H1 (cell line): ENCODE results near the gene SETX. TPM values are rescaled to one million over a fixed set of nuclear protein-coding genes. Genes with fewer than 3 reads are reported as not detected.

Experiments
- CTCF ChIA-PET: fragments of 300-600 bp; sonication (Branson Sonifier 250); formaldehyde crosslinking; loops from one replicate; lab custom pipeline; 2021; ENCODE audit not compliant: partially characterized antibody; lab: Charles Lee
- POLR2A ChIA-PET: fragments of 300-600 bp; sonication (Branson Sonifier 250); formaldehyde crosslinking; loops from one replicate; lab custom pipeline; 2021; ENCODE audit warnings: inconsistent platforms; ENCODE audit not compliant: partially characterized antibody; lab: Charles Lee
- DNase-seq, 2 experiments: peaks; one replicate each; pipeline versions ENCODE4 v3.0.0 to v3.0.0-alpha.2; 2010 to 2022; ENCODE audit warnings: low spot score in 2 of 2, low read depth in 1 of 2, mixed read lengths in 1 of 2
- FAIRE-seq: peaks from 2 replicates; lab custom pipeline; 2011; peaks lifted over from hg19 to GRCh38; lab: Jason Lieb, UNC
- H2AFZ ChIP-seq: 2 replicates; pipeline ENCODE4 v1.8.1; 2012; ENCODE audit warnings: low read length, inconsistent platforms
- H2AK5ac ChIP-seq: 2 replicates; pipeline ENCODE4 v1.6.1; 2013; ENCODE audit warnings: low read depth, low read length
- H2BK120ac ChIP-seq: replicated peaks from 2 replicates; pipeline ENCODE3; 2013; ENCODE audit warnings: low read depth, low read length, inconsistent platforms
- H2BK12ac ChIP-seq: 2 replicates; pipeline ENCODE4 v1.6.1; 2013; ENCODE audit warnings: low read depth, low read length
- H2BK15ac ChIP-seq: 2 replicates; pipeline ENCODE4 v1.6.1; 2013; ENCODE audit warnings: low read length
- H2BK20ac ChIP-seq: 2 replicates; pipeline ENCODE4 v1.6.1; 2013; ENCODE audit warnings: low read length
- H2BK5ac ChIP-seq: 2 replicates; pipeline ENCODE4 v1.6.1; 2013; ENCODE audit warnings: low read depth, low read length
- H3K14ac ChIP-seq: 2 replicates; pipeline ENCODE4 v1.6.1; 2013; ENCODE audit warnings: inconsistent platforms; ENCODE audit not compliant: insufficient read length
- H3K18ac ChIP-seq: 2 replicates; pipeline ENCODE4 v1.6.1; 2013; ENCODE audit warnings: low read length; ENCODE audit errors: extremely low read depth
- H3K23ac ChIP-seq: 2 replicates; pipeline ENCODE4 v1.6.1; 2013; ENCODE audit warnings: inconsistent platforms; ENCODE audit not compliant: insufficient read length
- H3K23me2 ChIP-seq: 2 replicates; pipeline ENCODE4 v1.6.1; 2013; ENCODE audit warnings: low read depth, low read length
- H3K27ac ChIP-seq: 2 replicates; pipeline ENCODE4 v1.6.1; 2011; ENCODE audit warnings: low read depth, low read length, inconsistent platforms
- H3K27me3 ChIP-seq, 4 experiments: replicated peaks in 1 of 4; 1 replicate in 1 of 4; 2 replicates in 3 of 4; pipeline versions ENCODE4 v1.6.1 to v1.8.1; 2011 to 2013; ENCODE audit warnings: low read length in 3 of 4, mild to moderate bottlenecking in 3 of 4, inconsistent platforms in 2 of 4, mixed read lengths in 2 of 4, moderate library complexity in 1 of 4; ENCODE audit not compliant: control insufficient read depth in 3 of 4, insufficient read depth in 3 of 4; ENCODE audit errors: extremely low read depth in 1 of 4
- H3K36me3 ChIP-seq, 4 experiments: 2 replicates each; pipeline versions ENCODE4 v1.6.1 to v1.8.1; 2011 to 2013; ENCODE audit warnings: mild to moderate bottlenecking in 4 of 4, low read length in 3 of 4, moderate library complexity in 2 of 4, control low read depth in 1 of 4, inconsistent platforms in 1 of 4; ENCODE audit not compliant: insufficient read depth in 4 of 4, control insufficient read depth in 2 of 4
- H3K4ac ChIP-seq: replicated peaks from 2 replicates; pipeline ENCODE3; 2013; ENCODE audit warnings: low read length, low read depth, mixed read lengths, inconsistent platforms; ENCODE audit not compliant: insufficient read length
- H3K4me1 ChIP-seq, 4 experiments: replicated peaks in 1 of 4; 1 replicate in 1 of 4; 2 replicates in 3 of 4; pipeline versions ENCODE4 v1.6.1 to v1.8.1; 2011 to 2013; ENCODE audit warnings: low read length in 3 of 4, inconsistent platforms in 2 of 4, mixed read lengths in 1 of 4; ENCODE audit not compliant: insufficient read depth in 4 of 4, control insufficient read depth in 3 of 4
- H3K4me2 ChIP-seq, 2 experiments: 2 replicates each; pipeline versions ENCODE4 v1.6.1 to v1.8.1; 2011 to 2013; ENCODE audit warnings: low read depth in 2 of 2, low read length in 2 of 2, control low read depth in 1 of 2, inconsistent platforms in 1 of 2, mild to moderate bottlenecking in 1 of 2; ENCODE audit not compliant: insufficient read depth in 1 of 2
- H3K4me3 ChIP-seq, 4 experiments: fragments of 200-600, 300-600 bp in 1 of 4; sonication (generic), shearing (Covaris generic), sonication (Bioruptor Twin) in 1 of 4; 2 replicates each; pipeline versions ENCODE4 v1.5.1 to v1.8.1; 2011 to 2016; ENCODE audit warnings: low read length in 4 of 4, low read depth in 3 of 4, control low read depth in 2 of 4, inconsistent platforms in 2 of 4, mild to moderate bottlenecking in 2 of 4, mixed read lengths in 1 of 4, moderate library complexity in 1 of 4; ENCODE audit not compliant: insufficient read depth in 2 of 4; ENCODE audit errors: extremely low read depth in 1 of 4
- H3K56ac ChIP-seq: replicated peaks from 2 replicates; pipeline ENCODE3; 2013; ENCODE audit warnings: low read depth, mild to moderate bottlenecking, mixed read lengths, low read length, inconsistent platforms; ENCODE audit not compliant: insufficient read length
- H3K79me1 ChIP-seq: 2 replicates; pipeline ENCODE4 v1.6.1; 2013; ENCODE audit warnings: low read depth, low read length, control low read depth
- H3K79me2 ChIP-seq, 2 experiments: 2 replicates each; pipeline versions ENCODE4 v1.6.1 to v1.8.1; 2012 to 2013; ENCODE audit warnings: low read length in 2 of 2, mild to moderate bottlenecking in 2 of 2, inconsistent platforms in 1 of 2; ENCODE audit not compliant: insufficient read depth in 2 of 2, control insufficient read depth in 1 of 2
- H3K9ac ChIP-seq, 4 experiments: replicated peaks in 1 of 4; 1 replicate in 1 of 4; 2 replicates in 3 of 4; pipeline versions ENCODE4 v1.6.1 to v1.8.1; 2011 to 2013; ENCODE audit warnings: low read depth in 3 of 4, low read length in 3 of 4, control low read depth in 2 of 4, mild to moderate bottlenecking in 2 of 4, moderate library complexity in 2 of 4, inconsistent platforms in 1 of 4; ENCODE audit errors: extremely low read depth in 1 of 4
- H3K9me3 ChIP-seq, 2 experiments: 2 replicates each; pipeline versions ENCODE4 v1.6.1 to v1.8.1; 2012 to 2013; ENCODE audit warnings: mild to moderate bottlenecking in 2 of 2, moderate library complexity in 2 of 2, control low read depth in 1 of 2, inconsistent platforms in 1 of 2, low read depth in 1 of 2, low read length in 1 of 2, mixed read lengths in 1 of 2; ENCODE audit not compliant: insufficient read depth in 2 of 2
- H4K20me1 ChIP-seq, 2 experiments: replicated peaks in 1 of 2; 2 replicates each; pipeline versions ENCODE3 to v1.8.1; 2011 to 2013; ENCODE audit warnings: inconsistent platforms in 2 of 2, low read length in 2 of 2, mild to moderate bottlenecking in 1 of 2; ENCODE audit not compliant: insufficient read depth in 2 of 2, control insufficient read depth in 1 of 2
- H4K5ac ChIP-seq: 2 replicates; pipeline ENCODE4 v1.6.1; 2013; ENCODE audit warnings: low read length, low read depth, mixed read lengths, inconsistent platforms; ENCODE audit not compliant: insufficient read length
- H4K8ac ChIP-seq: 2 replicates; pipeline ENCODE4 v1.8.0; 2013; ENCODE audit warnings: mild to moderate bottlenecking, moderate library complexity, low read length, inconsistent platforms; ENCODE audit not compliant: insufficient read depth; ENCODE audit errors: extremely low read depth
- H4K91ac ChIP-seq: replicated peaks from 2 replicates; pipeline ENCODE3; 2013; ENCODE audit warnings: low read length, mixed read lengths, inconsistent platforms; ENCODE audit not compliant: insufficient read length
- CEBPB ChIP-seq: IDR thresholded peaks from 2 replicates; pipeline ENCODE4 v1.6.1; 2012; ENCODE audit warnings: low read depth, low read length
- EP300 ChIP-seq, 2 experiments: IDR thresholded peaks; 1 replicate in 1 of 2; 2 replicates in 1 of 2; pipeline ENCODE4 v1.6.1; 2011 to 2012; ENCODE audit warnings: low read depth in 2 of 2, low read length in 2 of 2, mild to moderate bottlenecking in 2 of 2, borderline replicate concordance in 1 of 2, inconsistent platforms in 1 of 2, moderate library complexity in 1 of 2
- GABPA ChIP-seq: IDR thresholded peaks from 2 replicates; pipeline ENCODE4 v1.6.1; 2011; ENCODE audit warnings: mild to moderate bottlenecking, low read length, moderate library complexity, borderline replicate concordance; ENCODE audit not compliant: insufficient read depth
- RBBP5 ChIP-seq: IDR thresholded peaks from 2 replicates; pipeline ENCODE4 v1.7.1; 2012; ENCODE audit warnings: low read depth, mild to moderate bottlenecking, inconsistent platforms, low read length, moderate library complexity, borderline replicate concordance
- SP4 ChIP-seq: IDR thresholded peaks from 2 replicates; pipeline ENCODE4 v1.6.1; 2012; ENCODE audit warnings: low read length, inconsistent platforms
- YY1 ChIP-seq: IDR thresholded peaks from 2 replicates; pipeline ENCODE4 v1.6.1; 2011; ENCODE audit warnings: low read depth, mild to moderate bottlenecking, low read length
- WGBS, 2 experiments: shearing (Covaris generic) in 1 of 2; methylation state at CpG; one replicate each; pipeline versions ENCODE4 v1.1.6 to v1.1.7; 2013 to 2015; ENCODE audit warnings: low lambda C conversion rate in 2 of 2, mixed read lengths in 2 of 2, inconsistent platforms in 1 of 2, low coverage in 1 of 2, missing lambda C conversion rate in 1 of 2; ENCODE audit not compliant: insufficient replicate concordance in 2 of 2, insufficient coverage in 1 of 2, insufficient read length in 1 of 2; ENCODE audit errors: extremely low coverage in 1 of 2, missing lambda C conversion rate in 1 of 2; 5-methylcytosine and 5-hydroxymethylcytosine counted together
- polyA plus RNA-seq, 7 experiments: library from polyadenylated mRNA; depleted of rRNA in 3 of 7; stranded (reverse) in 5 of 7; unstranded in 2 of 7; fragments of >200 nt in 5 of 7; fragments of 200-250 nt in 2 of 7; gene quantifications; 1 replicate in 5 of 7; 2 replicates in 1 of 7; 4 replicates in 1 of 7; pipeline versions ENCODE4 v1.2.1 to v1.2.3, GENCODE V29; 2011 to 2013; ENCODE audit warnings: missing spikeins in 2 of 7, mixed read lengths in 2 of 7
- total RNA-seq: library from RNA; stranded (reverse); fragmentation: NEBNext Ultra II Directional; extraction: Animal tissue kit (Norgen Biotek cat#: 25700); gene quantifications from 2 replicates; pipeline ENCODE4 v1.2.1, GENCODE V29; 2021

SETX gene
- total and polyA plus RNA-seq, 2 of the 8 experiments (the other 6 are each of a cell fraction or from before 2014, with no cell fraction given), result 15.1 to 37.9 TPM

GRCh38 chr9:132401824-132402223 is 47.0 kb upstream of the SETX start:
- TF ChIP-seq SP4 (no peak), YY1 (no peak), CEBPB (no peak), GABPA (no peak), RBBP5 (no peak), EP300 (IDR thresholded peaks at IDR 0.05; ENCODE audit: borderline replicate concordance in 1 of 2, low read depth in 2 of 2, low read length in 2 of 2) (no peak)
- no peak overlapping the region for H2BK5ac ChIP-seq
- H4K20me1 ChIP-seq, result peaks cover 2 to 4% of the 10 kb centered on the region in 2 experiments
- POLR2A ChIA-PET, result interaction anchor here (1.2 to 1.3 kb wide), 2 partner anchors 10 to 52 kb away, joined by 3 read pairs; no protein-coding TSS in a partner anchor
- H3K79me2 ChIP-seq, result peaks cover 0 to 37% of the 10 kb centered on the region in 2 experiments; a peak in 2 of 4 replicates
- H4K5ac ChIP-seq, result no peak overlapping the region
- no peak overlapping the region for H2AK5ac ChIP-seq
- no peak overlapping the region for H2BK20ac ChIP-seq
- CTCF ChIA-PET, result interaction anchor here (0.7 kb wide), 1 partner anchor 326 kb away, joined by 4 read pairs; no protein-coding TSS in a partner anchor
- H3K23ac ChIP-seq, result no peak overlapping the region
- peaks cover 0 to 3% (median 1%) of the 10 kb centered on the region in 4 experiments; a peak in 2 of 7 replicates for H3K4me1 ChIP-seq
- no peak overlapping the region for H3K14ac ChIP-seq
- H3K4me2 ChIP-seq, result no peak overlapping the region
- no peak overlapping the region for H3K4me3 ChIP-seq
- no peaks in the 10 kb centered on the region for H3K27me3 ChIP-seq
- WGBS, 2 experiments, result 90% methylated on average over 4 of the region's 4 CpGs; no CpG with 5 or more reads in 1 of the 2 experiments
- no peak overlapping the region for H4K91ac ChIP-seq
- peaks cover 14 to 49% (median 32%) of the 10 kb centered on the region in 4 experiments for H3K36me3 ChIP-seq
- no peak overlapping the region for H2AFZ ChIP-seq
- no peak overlapping the region for H3K9ac ChIP-seq
- H3K27ac ChIP-seq, result no peak overlapping the region
- DNase-seq (no peak), FAIRE-seq (no peak)
- peaks cover 5% of the 10 kb centered on the region; the same call in 1 of the 2 replicates for H3K23me2 ChIP-seq
- no peak overlapping the region for H4K8ac ChIP-seq
- H3K56ac ChIP-seq, result no peak overlapping the region
- H3K18ac ChIP-seq, result no peak overlapping the region
- H3K79me1 ChIP-seq, result peaks cover 8% of the 10 kb centered on the region
- H2BK15ac ChIP-seq, result no peak overlapping the region
- no peak overlapping the region for H2BK12ac ChIP-seq
- no peak overlapping the region for H2BK120ac ChIP-seq
- no peak overlapping the region for H3K4ac ChIP-seq
- no peaks in the 10 kb centered on the region for H3K9me3 ChIP-seq
